Testis (tissue), 2 donors: ENCODE data around the gene NAA20.

Experiments used
- POLR2A ChIP-seq: fragments of 450-650 bp; IDR thresholded peaks from one replicate; pipeline ENCODE4 v1.6.1; 2017; ENCODE audit warnings: antibody characterized with exemption, mild to moderate bottlenecking, moderate library complexity
- TF ChIP-seq, protein P1 (sequence below), 3 experiments: fragments of 450-650 bp in 2 of 3; fragments of 200-600 bp in 1 of 3; sonication (generic) in 1 of 3; IDR thresholded peaks; one replicate each; pipeline ENCODE4 v1.5.1; 2016 to 2019; ENCODE audit warnings: antibody characterized with exemption in 3 of 3, mild to moderate bottlenecking in 2 of 3, moderate library complexity in 1 of 3

DNA sequence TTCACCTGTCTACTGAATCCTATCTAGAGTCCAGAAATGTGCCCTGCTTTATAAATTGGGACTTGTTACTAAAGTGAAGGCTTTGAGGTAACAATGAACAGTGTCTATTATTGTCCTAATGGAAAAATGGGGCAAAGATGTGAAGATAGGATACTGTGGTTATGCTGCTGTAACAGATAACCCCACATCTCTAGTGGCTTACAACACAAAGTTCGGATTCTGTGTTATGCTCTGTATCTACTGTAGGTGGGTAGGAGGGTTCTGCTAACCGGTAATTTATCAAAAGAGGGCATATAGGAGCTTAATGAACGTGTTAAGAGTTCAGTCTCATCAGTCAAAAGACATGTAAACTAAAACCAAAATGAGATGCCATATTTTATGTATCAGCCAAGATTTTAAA is 6.2 kb downstream of the NAA20 start:
- TF ChIP-seq, protein P1, sequence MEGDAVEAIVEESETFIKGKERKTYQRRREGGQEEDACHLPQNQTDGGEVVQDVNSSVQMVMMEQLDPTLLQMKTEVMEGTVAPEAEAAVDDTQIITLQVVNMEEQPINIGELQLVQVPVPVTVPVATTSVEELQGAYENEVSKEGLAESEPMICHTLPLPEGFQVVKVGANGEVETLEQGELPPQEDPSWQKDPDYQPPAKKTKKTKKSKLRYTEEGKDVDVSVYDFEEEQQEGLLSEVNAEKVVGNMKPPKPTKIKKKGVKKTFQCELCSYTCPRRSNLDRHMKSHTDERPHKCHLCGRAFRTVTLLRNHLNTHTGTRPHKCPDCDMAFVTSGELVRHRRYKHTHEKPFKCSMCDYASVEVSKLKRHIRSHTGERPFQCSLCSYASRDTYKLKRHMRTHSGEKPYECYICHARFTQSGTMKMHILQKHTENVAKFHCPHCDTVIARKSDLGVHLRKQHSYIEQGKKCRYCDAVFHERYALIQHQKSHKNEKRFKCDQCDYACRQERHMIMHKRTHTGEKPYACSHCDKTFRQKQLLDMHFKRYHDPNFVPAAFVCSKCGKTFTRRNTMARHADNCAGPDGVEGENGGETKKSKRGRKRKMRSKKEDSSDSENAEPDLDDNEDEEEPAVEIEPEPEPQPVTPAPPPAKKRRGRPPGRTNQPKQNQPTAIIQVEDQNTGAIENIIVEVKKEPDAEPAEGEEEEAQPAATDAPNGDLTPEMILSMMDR (IDR thresholded peaks at IDR 0.05) = no peak
- no peak for TF ChIP-seq POLR2A
